D721Med (cell line): ENCODE measurements around the gene GLIPR2.
A peak's percentile ranks its signal among the peaks of the same experiment; 100 is the strongest.

Experiments
- DNase-seq: peaks from one replicate; pipeline ENCODE4 v3.0.0; 2011; ENCODE audit warnings: low spot score; ENCODE audit not compliant: insufficient read length
- FAIRE-seq: peaks from 2 replicates; lab custom pipeline; 2011; peaks lifted over from hg19 to GRCh38; lab: Jason Lieb, UNC
- TF ChIP-seq, protein P1 (sequence below): IDR thresholded peaks from 2 replicates; pipeline ENCODE4 v1.5.1; 2012; ENCODE audit warnings: mild to moderate bottlenecking, control low read depth; ENCODE audit not compliant: insufficient read depth; ENCODE audit errors: missing control alignments

Gene GLIPR2

DNA sequence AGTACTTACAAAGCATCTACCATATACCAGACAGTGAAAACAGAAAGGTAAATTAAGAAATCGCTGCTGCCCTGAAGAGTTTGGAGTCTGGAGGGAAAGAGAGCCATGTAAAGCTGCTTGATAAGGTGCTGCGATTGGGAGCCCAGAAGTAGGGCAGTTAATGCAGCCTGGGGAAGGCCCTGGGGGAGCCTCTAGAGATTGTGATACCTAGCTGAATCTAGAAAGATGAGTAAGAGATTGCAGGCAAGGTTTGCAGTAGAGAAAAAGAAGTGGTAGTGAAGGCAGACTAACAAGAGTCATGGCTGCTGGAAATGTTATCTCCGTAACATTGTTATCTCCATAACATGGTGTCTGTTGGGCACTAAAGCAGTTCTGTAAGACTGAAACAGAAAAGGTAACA lies 24.0 kb upstream of the GLIPR2 start:
- TF ChIP-seq, protein P1, sequence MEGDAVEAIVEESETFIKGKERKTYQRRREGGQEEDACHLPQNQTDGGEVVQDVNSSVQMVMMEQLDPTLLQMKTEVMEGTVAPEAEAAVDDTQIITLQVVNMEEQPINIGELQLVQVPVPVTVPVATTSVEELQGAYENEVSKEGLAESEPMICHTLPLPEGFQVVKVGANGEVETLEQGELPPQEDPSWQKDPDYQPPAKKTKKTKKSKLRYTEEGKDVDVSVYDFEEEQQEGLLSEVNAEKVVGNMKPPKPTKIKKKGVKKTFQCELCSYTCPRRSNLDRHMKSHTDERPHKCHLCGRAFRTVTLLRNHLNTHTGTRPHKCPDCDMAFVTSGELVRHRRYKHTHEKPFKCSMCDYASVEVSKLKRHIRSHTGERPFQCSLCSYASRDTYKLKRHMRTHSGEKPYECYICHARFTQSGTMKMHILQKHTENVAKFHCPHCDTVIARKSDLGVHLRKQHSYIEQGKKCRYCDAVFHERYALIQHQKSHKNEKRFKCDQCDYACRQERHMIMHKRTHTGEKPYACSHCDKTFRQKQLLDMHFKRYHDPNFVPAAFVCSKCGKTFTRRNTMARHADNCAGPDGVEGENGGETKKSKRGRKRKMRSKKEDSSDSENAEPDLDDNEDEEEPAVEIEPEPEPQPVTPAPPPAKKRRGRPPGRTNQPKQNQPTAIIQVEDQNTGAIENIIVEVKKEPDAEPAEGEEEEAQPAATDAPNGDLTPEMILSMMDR: no peak
- FAIRE-seq: no peak

DNA sequence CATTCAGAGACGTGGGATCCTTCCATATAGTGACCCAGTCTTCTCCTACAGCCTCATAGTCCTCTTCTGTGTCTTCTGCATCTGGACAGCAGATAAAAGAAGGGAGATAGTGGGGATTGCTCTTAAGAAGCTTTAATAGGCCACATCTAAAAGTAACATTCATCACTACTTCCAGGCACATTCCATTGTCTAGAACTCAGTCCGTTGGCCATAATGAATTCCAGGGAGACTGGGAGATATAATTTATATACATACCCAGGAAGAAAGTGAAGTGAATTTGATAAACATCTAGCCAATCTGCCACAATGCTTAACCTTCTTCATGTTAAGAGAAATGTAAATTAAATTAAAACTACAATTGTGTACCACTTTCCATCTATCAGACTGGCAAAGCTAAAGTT lies 22.5 kb upstream of the GLIPR2 start:
- FAIRE-seq (no peak), DNase-seq (no peak)
- TF ChIP-seq, protein P1: no peak

More for the DNA sequence above, 24.0 kb upstream of the GLIPR2 start:
- DNase-seq: no peak

DNA sequence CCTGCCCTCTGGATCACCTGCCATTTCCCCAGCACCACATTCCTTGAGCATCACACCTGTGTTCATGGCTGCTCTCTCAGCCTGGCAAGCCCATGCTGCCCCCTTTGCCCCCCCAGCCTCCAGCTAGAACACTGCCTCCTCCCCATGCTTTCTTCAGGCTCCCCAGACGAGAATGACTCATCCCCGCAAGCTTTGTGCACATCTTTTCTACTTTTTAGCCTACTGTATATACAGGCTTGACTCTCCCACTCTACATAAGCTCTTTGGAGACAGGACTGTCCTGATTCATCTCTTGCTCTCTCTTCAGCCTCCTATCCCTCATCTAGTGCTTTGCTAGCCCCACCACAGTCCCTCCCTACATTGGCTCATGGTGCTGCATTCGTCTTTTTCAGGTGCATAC lies 19.9 kb upstream of the GLIPR2 start:
- DNase-seq (no peak), FAIRE-seq (no peak)
- TF ChIP-seq, protein P1: no peak

DNA sequence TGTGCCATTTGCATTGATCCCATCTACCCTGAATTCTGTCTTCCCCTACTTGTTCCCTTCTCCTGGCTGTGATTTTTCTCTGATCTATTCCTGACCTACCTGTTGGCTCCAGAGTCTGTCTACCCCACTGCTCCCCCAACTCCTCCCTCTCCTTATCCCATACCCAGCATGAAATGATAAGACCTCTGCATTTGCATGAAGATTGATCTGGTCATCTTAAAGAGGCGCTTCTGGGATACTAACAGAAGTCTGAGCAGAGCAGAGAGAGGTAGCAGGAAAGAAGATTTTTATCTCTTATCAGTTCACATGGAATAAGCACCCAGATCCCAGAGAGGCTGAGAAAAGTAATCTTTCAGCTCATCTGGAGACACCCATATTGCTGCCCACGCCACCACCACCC lies 18.3 kb upstream of the GLIPR2 start:
- FAIRE-seq: no peak
- TF ChIP-seq, protein P1: no peak
- no peak for DNase-seq

DNA sequence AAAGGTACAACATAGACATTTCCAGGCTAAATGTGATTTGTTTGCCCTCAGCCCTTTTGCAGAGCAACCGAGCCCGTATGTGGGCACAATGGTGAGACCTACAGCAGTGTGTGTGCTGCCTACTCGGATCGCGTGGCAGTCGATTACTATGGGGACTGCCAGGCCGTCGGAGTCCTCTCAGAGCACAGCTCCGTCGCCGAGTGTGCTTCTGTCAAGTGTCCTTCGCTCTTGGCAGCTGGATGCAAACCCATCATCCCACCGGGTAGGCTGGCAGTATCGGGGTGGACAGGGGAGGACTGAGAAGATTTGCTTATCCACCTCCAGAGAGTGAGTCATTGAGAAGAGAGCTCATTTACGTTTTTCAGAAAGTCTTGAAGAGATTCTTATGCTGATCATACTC lies 17.8 kb upstream of the GLIPR2 start:
- no peak for DNase-seq
- no peak for FAIRE-seq
- TF ChIP-seq, protein P1: no peak

DNA sequence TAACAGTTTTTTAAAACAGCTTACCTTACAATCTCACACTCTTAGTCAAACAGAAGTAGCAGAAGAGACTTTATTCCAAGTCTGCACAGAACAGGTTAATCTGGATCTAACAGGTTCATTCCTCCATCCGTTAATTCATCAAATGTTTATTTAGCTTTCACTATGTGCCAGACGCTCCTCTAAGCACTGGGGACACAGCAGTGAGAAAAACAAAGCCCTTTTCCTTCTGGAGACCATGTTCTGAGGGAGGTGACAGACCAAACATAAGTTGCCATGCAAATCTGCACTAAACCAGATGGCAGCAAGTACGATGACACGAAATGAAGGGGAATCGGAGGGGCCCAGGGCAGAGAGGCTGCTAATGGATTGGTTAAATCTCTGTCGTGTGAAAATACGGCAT lies 17.1 kb upstream of the GLIPR2 start:
- FAIRE-seq (peak; percentile 73), DNase-seq (no peak)
- TF ChIP-seq, protein P1: no peak

DNA sequence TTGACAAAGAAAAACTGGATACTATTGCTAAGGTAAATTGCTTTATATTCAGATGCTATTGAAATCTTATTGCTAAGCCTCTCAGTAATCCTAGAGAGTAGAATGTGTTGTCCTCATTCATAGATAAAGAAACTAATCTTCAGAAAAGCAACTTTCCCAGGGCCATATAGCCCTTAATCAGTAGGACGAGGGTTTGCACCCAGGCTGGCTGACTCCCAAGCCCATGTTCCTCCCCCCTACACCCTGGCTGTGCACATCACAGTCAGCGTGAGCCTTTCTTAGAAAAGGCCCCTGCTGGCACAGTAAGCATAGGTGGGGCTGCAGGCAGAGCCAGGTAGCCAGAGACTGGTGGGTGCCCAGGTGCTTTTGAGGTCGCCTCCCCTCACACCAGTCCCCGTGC lies 15.8 kb upstream of the GLIPR2 start:
- no peak for FAIRE-seq
- TF ChIP-seq, protein P1: no peak

More for the DNA sequence above, 15.8 kb upstream of the GLIPR2 start:
- no peak for DNase-seq
